Pulmonary artery endothelial cell (primary cell): ENCODE results near the gene GART. TPM values are rescaled to one million over a fixed set of nuclear protein-coding genes. Genes with fewer than 3 reads are reported as not detected.
"Not testable (repeated sequence)": the region's sequence is repeated elsewhere in the genome, so short reads cannot be mapped to it uniquely, and the experiment has no call there.

ENCODE experiments used
- DNase-seq: peaks from one replicate; pipeline ENCODE4 v3.0.0-alpha.2; 2011; ENCODE audit warnings: low read depth, low spot score
- total RNA-seq: library from RNA; depleted of rRNA; stranded (reverse); fragments of >200 nt; gene quantifications from 2 replicates; pipeline ENCODE4 v1.2.3, GENCODE V29; 2014

The GART gene
- 79.0 and 107 TPM in 2 replicates for total RNA-seq

DNA sequence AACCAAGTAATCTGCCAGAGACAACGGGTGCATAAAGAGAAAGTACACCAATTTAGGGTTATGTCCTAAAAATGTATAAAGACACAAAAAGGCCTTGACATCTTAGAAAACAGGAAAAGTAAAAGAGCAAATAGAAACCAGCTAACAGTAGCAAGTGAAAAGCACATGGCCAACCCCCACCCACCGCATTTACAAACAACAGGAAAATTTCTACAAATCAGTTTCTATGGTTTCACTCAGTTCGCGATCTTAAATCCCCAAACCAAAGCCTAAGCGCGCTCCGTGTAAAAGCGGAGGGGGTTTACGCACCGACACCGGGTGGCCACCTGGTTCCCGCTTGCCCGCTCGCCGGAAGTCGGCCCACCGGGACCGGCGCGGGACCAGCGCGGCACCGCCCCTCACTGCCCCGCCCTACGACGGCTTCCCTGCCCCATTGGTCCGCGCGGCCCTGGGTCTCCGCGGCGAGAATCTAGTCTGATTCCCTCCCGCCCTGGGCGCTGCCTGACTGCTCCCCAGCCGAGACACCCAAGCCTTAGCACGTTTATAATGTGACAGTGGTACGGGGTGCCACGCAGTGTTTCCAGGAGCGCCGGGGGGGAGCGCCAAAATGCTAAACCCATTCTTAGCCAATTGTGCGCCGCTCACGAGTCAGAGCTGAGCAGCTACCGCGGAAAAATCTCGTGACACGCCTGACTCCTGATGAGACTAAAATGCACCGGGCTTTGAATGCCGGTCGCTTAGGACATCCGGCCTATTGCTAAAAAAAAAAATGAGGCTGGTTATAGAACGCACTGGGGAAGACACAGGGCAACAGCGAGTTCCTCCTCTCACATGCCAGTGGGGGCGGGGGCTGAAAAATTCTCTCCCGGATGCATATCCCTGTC is at the start of gene GART:
TSS of gene GART (minus strand) at position 362 of the 884 bp plus-strand sequence. CDS start 2,802 bp downstream, outside the sequence.
- DNase-seq: peak; percentile 19

DNA sequence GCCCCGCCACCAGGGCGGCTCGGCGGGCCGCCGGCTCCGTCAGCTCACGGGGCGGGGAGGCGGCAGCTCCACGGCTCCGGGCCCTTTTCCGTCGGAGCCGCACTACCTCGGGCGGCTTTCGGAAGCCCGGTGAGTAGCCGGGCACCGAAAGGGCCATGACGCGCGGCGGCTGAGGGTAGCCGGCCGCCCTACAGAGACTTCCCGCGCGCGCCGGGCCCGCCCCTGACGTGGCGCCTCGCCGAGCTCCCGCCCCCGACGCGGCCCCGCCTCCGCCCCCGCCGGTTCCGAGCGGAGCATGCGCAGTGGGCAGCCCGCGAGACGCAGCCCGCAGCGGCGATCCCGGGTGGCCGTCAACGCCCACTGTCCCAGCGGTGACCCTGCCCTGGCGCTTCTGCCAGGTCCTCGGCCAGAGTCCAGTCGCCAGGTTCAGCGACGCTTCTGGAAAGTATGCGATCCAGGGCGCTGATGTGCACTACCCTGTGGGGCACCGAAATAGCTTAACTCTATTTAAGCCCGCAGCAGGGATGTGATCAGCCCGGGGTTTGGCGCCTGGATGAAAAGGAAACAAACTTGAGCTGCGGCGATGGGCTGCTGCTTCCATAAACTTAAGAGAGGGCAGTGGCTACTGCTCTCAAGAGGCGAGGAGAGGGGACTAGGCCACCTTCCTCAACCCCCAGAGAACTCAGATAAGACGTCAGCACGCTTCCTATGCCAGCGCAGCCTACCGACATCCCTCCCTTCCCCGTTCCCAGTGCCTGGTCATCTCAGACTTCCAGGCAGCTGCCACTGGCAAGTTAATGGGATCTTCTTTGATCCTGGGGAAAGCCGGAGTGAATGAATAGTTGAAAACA is 46.8 kb upstream of the GART start, which contains the start of gene DONSON:
TSS of gene DONSON (minus strand) at position 200 of the 851 bp plus-strand sequence. CDS start at position 157, 43 bp downstream.
- DNase-seq: peak; percentile 53

DNA sequence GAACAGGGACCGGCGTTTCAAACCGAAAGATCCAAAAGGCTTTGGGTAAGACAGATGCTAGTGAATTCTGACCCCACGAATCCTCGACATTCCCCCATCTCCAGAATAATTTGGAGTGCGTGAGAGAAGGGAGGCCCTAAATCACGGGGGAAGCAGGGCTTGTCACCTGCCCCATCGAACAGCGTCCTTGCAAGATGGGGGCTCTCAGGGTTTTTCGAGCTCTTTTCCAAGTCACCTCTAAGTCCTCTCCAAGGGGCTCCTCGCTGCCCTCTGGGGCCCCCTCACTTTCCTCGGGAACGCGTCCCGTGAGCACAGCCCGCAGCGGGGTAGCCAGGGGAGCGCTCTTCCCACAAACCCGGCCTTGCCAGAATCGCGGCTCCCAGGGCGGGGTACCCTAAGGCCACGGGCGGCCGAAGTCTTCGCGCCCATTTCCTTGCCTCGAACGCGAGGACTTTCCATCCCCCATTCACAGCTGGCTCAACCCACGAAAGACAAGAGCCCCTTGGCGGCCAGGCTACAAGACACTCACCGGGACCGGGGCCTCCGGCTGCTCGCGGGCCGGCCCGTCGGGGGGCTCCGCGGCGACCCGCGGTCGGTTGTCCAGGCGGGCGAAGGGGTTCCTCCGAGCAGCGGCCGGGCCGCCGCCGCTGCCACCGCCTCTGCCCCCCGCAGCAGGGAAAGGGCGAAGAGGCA is 46.0 kb upstream of the GART start:
- no peak for DNase-seq

DNA sequence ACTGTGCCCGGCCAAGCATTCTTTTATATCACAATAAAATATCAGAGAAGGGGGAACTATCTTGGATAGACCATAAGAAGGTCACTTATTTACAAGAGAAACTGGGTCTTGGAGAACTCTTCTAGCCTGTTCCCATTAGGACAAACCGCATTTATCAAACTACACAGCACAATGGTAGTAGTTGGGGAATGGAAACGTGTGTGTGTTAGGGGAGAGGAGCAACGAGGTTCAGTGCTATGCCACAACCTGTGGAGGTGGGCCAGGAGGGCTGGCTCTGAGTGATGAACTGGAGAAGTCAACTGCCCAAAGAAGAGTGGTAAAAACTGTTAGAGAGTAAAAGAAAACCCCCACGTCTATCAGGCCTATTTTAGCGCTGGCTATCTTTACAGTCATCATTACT is 45.0 kb upstream of the GART start:
- DNase-seq: no peak

DNA sequence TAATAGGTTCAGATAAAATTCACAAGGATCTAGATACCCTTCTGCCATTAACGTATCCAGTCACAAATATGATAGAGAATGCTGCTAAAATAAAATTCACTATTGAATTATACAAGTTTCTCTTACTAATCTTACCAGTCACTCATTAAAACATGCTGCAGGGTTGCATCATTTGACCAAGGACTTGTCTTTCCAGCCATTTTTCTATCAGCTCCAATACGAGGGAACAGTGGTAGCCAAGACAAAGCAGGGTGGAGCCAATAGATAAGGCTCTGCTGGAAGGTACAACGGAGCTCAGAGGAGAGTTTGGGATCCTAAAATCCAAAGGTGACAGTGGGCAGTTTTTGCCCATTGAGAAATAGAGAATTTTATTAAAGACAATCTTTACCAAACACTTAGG is 42.5 kb upstream of the GART start:
- no peak for DNase-seq

DNA sequence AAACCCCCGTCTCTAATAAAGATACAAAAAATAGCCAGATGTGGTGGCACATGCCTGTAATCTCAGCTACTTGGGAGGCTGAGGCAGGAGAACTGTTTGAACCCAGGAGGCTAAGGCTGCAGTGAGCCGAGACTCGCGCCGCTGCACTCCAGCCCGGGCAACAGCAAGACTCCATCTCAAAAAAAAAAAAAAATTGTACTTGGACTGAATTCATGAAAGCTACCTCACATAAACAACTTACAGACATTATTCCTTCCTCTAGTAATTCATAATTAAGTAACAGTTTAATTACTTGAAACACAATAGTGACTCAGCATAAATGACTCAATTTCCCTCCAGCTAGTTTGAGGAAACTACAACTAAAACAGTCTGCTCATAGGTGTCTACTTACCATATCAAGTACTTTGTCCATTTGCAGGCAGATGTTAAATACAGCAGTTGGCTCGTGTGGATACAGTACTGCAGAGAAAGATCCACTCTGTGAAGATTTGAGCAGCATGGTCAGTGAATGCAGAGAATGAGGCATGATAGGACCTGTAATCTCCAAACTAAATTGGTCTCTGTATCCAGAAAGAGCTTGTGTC is 37.1 kb upstream of the GART start:
- DNase-seq: no peak

DNA sequence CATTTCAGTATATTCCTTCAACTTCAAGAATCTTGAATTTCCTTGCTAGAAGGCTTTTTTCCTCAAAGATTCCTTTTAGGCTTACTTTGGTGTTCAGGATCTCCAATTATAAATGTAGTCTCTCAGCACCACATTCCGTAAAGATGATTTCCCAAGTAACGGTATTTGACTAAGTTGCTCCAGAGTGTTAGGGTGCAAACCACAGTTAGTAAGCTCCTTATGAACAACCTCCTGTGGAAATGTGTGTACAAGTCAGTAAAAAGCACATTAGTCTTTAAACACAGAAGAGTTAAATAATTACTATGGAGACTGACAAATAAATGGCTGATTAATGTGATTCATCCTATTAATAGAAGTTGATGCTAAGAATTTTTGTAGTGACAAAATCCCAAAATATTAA is 36.3 kb upstream of the GART start:
- no peak for DNase-seq

DNA sequence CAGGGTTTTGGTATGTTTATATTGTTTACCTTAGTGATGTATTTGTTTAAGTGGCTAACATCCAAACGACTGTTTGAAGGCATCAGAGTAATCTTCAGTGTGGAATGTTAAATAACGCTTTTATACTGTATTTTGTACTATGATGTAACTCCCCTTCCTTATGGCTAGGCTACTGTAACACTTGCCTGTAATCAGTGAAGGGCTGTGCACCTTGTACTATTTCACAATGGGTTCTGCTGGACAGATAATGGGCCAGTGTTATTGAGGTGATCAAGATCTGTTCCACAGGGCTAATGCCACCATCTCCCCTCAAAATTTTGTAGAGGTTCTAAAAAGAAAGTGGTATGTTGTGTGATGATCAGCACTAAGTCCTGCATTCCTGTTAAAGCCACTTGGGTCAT is 34.8 kb upstream of the GART start:
- DNase-seq: not testable (repeated sequence)

DNA sequence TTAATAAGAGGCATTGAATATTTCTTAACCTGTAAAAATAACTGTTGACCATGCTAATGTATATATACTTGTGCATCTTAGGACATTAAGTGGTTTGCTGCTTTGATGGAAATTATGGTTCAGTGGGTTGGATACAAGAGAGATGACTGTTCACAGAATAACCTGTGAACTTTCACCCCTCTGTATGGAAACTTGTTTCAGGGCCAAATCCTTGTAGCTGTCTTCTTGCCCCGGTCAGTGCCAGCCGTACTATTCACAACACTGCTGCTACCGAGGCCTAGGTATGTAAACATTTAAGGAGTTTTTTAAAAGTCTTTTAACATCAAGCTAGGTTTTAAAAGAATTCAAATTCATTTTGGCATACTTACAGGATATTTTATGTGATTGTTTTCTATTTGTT is 30.4 kb upstream of the GART start:
- no peak for DNase-seq

DNA sequence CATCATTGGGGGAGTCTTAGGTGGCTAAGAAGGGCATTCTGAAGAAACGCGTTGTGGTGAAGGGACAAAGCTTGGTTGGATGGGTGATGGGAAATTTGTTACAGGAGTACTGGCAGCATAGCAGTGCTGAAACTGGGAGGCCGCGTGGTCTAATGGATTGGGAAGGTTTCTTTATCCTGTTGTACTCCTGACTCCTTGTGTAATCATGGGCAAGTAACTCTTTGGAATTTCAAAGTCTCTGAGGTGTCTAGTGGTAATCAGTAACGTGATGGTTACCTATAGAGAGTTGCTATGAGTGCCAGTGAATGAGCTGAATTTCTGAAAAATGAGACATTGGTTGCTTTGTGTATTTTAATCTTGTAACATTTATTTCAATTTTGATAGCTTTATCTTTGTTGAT is 28.1 kb upstream of the GART start:
- no peak for DNase-seq

DNA sequence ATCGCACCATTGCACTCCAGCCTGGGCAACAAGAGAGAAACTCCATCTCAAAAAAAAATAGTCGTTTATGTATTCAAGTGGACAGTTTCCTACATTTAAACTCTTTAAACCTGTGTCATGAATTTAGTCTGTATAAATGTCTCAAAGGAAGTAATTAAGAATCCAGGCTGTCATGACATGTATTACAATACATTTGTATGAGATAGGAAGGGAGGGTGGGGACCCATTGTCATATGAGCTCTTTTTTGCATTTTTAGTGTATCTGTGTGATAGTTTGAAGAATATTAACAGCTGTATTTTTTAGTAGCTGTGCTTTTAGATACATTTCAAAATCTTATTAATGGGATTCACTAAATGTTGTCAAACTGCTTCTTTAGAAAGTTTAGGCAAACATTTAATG is 26.5 kb upstream of the GART start:
- DNase-seq: no peak

DNA sequence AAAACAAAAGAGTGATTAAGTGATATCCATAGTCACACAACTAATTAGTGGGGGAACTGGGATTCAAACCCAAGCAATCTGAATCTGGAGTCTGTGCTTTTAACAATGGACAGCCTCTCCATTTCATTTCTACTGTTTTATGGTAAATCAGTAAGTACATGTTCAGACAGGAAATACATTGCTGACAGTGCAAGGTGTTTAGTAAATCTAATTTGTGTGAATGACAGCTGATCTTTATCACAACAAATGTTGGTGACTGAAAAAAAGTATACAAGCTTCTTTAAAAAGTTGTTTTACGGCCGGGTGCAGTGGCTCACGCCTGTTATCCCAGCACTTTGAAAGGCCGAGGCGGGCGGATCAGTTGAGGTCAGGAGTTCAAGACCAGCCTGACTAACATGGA is 26.0 kb upstream of the GART start:
- no peak for DNase-seq

DNA sequence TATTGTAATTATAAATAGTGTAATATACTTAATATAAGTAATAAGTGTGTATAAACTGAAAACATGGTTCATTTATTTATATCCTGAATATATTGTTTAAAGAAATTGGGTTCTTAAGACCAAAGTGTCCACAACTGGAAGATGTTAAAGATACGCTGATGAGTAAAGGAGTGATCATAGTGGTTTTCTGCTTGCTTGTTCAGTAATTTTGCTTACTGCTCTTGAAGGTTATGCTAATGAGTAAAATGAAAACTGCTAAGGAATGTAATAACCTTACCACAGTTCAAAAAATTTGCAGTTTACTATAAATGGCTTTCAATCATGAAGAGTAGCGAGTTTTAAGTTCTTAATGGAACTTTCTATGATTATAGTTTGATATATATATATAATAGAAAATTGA is 24.6 kb upstream of the GART start:
- DNase-seq: no peak

DNA sequence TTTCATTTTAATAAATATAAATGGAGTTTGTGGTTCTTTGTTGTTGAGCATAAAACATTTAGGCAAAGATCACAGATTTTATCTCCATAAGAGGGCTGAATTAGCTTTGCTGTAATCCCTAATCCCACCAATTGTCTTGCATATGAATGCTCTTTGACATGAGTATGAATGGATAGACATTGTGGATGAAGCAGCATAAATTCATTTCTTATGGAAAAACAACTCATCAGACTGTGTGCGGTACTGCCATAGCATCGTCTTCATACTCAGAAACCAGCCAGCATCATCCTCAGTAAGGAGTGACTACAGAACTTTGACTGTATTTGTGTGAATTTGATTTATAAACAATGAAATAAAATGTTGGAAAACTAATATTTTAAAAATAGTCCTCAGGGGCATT is 20.5 kb upstream of the GART start:
- DNase-seq: no peak

DNA sequence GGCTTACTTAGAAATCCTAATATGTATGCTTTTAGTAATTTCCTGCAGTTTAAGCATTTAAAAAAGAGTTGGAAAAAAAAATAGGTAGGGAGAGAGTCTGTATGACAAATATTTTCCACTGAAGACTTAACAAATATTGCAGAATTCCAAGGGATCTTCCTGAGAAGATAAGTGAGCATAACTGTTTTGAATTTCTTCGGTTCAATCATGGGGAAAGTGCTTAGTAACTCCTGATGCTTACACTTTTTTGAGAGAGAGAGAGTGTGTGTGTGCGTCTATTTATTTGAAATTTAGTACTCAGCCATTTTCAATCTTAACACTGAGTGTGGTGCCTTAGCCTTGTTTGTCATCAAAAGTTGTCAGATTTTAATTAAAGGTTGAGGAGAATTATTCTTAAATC is 19.5 kb upstream of the GART start:
- DNase-seq: no peak

DNA sequence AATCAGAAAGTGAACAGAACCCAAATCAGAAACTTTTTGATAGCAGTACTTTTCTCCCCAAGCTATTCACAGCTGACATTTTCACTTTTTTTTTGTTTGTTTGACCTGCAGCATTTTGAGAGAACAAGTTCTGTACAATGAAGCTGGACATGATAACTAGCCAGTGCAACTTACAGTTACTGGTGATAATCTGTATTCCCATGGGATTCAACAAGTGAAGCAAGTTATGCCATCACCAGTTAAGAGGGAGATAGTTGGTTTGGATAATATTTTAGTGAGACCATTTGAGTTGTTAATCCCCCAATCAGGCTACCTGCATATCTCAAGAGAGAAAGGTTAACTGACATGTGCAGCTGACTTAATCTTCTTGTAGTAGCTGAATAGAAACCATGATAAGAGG is 19.0 kb upstream of the GART start:
- no peak for DNase-seq

DNA sequence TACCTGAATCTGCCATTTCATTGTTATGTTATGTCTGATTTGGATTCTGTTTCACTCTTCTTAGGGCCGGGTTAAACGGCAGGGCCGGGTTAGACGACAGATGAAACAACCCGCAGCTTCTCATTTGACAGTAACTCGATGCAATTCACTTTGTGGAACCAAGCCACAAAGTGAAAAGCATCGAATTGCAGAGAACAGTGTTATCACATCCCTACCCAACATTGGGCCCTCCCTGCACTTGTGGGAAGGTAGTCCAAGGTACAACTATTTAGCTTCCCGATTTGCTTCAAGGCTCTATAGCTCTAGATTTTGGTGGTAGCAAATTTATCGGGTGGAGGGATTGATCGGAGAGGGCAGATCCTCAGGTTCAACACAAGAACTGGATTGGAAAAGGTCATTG is 17.9 kb upstream of the GART start:
- DNase-seq: no peak

DNA sequence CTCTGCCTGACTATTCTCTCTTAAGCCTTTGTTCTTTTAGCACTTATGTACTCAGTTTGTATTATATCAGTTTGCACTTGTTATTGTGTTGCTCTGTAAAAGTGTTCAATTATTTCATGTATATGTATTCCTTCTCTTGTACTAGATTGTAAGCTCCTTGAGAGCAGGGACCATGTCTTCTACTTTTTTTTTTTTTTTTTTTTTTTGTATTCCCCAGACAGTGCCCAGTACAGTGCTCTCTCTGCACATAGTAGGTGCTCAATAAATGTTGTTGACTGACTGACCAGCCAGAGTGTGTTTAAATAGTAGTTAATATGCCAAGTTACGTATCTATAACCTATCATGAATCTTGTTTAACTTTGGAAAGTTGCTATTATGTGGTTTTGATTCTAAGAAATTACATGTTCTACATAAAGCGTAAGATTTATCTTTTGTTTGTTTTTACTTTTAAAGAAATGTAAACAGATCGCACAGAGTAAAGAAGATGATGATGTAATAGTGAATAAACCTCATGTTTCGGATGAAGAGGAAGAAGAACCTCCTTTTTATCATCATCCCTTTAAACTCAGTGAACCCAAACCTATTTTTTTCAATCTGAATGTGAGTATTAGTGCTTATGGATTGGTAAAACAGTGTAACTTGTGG is 17.0 kb upstream of the GART start:
- no peak for DNase-seq

DNA sequence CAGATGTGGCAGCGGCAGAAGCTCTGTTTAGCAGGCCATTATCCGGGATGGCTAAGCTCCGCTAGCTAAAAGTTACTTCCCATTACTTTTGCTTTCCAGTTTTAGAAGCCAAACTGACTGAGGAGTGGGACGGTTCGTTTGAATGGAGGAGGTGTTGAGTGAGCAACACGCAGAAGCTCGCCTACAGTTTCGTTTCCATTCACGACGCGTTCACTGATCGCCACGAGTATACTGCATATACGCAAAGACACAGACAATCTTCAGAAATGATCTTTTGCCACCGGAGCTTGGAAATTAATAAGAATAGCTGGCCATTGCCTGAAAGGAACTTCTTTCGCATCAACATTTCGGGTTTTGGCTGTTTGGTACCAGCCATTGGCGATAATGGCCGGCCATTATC is 15.5 kb upstream of the GART start:
- no peak for DNase-seq

DNA sequence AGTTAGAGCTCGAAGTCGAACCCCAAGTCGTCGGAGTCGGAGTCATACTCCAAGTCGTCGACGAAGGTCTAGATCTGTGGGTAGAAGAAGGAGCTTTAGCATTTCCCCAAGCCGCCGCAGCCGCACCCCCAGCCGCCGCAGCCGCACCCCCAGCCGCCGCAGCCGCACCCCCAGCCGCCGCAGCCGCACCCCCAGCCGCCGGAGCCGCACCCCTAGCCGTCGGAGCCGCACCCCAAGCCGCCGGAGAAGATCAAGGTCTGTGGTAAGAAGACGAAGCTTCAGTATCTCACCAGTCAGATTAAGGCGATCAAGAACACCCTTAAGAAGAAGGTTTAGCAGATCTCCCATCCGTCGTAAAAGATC is 13.0 kb upstream of the GART start:
- no peak for DNase-seq
